GM12892 (cell line): ENCODE data around the gene PSMD9.

Experiments used
- POLR2A ChIP-seq: IDR thresholded peaks from 2 replicates; pipeline ENCODE4 v1.6.1; 2011; ENCODE audit warnings: low read depth, low read length, control low read depth
- POLR2AphosphoS5 ChIP-seq: IDR thresholded peaks from 2 replicates; pipeline ENCODE4 v1.6.1; 2011; ENCODE audit warnings: low read depth, low read length, control low read depth

- no peak for TF ChIP-seq POLR2A
- no peak for TF ChIP-seq POLR2AphosphoS5
Measured at GRCh38 chr12:121947981-121948380, 59.4 kb downstream of the PSMD9 start.
